Measurements from ENCODE around the gene IL6ST.
"Not testable (repeated sequence)": the region's sequence is repeated elsewhere in the genome, so short reads cannot be mapped to it uniquely, and the experiment has no call there.

Gene IL6ST

DNA sequence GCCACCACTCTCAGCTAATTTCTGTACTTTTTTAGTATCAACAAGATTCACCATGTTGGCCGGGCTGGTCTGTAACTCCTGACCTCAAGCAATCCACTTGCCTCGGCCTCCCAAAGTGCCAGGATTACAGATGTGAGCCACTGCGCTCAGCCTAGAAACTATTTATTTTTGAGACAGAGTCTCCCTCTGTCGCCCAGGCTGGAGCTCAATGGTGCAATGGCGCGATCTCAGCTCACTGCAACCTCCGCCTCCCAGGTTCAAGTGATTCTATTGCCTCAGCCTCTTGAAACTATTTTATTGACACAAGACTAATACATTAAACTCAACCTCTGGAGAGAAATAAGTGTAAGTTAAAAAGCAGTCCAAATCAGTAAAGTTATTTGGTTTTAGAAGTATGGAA is 34.0 kb downstream of the IL6ST start:
- no peak for DNase-seq

GRCh38 chr5:55959208-55959607 is 35.6 kb downstream of the IL6ST start:
- DNase-seq, result no peak

GRCh38 chr5:55941154-55941553 is 53.6 kb downstream of the IL6ST start:
- not testable (repeated sequence) for DNase-seq

DNA sequence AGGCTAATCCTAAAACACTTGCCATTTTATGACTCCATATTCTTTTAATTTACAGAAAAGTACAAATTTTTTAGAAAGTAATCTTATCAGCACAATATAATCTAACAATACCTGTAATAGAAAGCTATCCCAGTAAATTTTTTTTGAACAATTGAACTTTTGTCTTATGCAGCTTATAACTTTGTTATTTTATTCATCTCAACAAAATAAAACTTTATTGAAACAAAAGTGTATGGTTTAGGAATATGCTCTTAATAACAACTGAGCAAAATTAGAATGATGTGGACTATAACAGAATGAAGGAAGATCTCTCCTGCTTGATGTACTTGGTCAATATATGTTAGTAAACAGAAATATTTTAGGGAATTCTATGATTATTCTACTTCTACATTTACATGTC is 57.2 kb downstream of the IL6ST start:
- DNase-seq, result not testable (repeated sequence)

GRCh38 chr5:55936100-55936693 is 58.6 kb downstream of the IL6ST start:
- peak in 1 of 2 experiments; percentile 58 for DNase-seq

GRCh38 chr5:55935371-55935770 is 59.4 kb downstream of the IL6ST start:
- DNase-seq, result no peak

DNA sequence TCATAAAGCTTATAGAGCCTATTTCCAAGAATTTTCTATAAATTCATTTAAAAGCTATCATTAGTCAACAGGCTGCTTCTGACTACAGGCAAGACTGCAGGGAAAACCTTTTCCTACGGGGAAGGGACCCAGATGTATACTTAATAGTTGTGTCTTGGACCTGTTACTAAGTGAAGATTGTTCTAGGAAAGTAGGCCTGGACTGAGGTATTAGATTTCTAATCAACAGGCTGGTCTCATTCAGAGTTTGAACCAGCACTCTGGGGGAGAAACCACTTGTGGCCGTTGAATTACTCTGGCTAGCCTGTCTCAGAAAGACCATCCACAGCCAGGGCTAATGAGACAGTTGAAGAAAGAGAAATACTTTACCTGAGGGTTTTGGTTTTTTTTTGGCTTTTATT is 60.0 kb downstream of the IL6ST start:
- no peak for DNase-seq

GRCh38 chr5:55934115-55934613 is 60.6 kb downstream of the IL6ST start:
- no peak for DNase-seq

DNA sequence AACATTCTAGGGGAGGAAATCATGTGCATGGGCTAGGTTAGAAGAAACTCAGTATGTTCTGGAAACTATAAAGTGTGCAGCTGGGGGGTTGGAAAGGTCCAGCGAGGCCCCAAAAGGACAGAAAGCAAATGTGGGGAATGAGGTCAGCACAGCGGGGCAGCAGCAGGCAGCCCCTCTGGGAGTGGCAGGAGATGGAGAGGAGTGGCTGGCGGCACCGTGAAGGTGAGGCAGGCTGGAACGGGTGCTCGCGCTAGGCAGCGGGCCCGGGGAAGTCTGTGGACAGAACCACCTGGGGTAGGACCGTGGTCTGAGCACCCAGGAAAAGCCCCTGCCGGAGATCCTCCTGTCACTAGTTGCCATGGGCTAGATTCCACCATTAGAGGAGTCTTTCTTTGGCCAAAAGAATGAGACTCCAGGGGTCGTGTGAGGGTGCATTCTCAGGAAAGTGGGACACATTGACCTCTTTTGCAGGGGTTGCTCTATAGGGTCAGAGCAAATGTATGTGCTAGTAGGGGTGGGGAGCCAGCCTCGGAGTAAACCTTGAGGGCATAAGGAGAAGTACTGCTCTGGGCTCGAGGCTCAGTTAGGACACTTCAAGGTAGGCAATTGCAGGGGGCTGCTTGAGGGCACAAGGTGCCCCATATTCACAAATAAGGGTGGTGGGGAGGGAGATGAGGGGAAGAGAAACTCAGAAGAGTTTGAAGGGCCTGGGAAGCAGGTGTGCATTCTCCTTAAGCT is 61.2 kb downstream of the IL6ST start:
- DNase-seq, result no peak

- DNase-seq, result no peak
Observed at GRCh38 chr5:55932700-55933099, 62.1 kb downstream of the IL6ST start.

DNA sequence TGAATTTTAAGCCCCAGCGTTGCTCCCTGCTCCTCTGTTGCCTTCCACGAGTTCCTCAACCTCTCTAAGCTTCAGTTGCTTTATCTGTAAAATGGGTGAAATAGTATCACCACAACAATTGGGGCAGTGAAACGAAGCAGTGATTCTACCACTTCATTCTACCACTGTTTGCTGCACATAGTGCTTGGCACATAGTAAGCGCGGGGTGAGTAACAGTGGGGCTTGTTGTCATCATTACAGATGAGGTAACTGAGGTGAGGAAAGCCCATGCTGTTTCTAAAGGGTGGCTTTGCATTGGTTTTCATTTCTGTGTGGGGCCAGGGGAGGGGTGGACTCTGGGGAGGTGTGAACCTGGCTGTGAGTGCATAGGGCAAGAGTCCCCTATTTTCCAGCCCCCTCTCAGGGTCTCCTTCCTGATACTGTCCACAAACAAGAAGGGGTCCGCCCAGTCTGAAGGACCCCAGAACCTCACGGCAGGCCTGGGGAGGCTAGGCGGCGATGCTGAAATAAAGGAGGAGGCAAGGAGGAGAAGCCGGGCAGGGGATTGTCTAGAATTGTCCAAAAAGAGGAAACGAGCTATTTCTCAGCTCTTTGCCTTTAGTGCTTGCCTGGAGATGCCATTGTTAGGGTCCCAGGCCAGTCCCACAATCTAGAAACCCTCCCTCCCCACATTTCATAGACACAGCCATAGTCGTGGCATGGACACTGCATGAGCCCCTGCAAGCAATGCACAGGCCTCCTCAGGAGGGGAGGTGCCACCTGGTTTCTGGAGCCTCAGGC is 65.6 kb downstream of the IL6ST start:
- no peak for DNase-seq

DNA sequence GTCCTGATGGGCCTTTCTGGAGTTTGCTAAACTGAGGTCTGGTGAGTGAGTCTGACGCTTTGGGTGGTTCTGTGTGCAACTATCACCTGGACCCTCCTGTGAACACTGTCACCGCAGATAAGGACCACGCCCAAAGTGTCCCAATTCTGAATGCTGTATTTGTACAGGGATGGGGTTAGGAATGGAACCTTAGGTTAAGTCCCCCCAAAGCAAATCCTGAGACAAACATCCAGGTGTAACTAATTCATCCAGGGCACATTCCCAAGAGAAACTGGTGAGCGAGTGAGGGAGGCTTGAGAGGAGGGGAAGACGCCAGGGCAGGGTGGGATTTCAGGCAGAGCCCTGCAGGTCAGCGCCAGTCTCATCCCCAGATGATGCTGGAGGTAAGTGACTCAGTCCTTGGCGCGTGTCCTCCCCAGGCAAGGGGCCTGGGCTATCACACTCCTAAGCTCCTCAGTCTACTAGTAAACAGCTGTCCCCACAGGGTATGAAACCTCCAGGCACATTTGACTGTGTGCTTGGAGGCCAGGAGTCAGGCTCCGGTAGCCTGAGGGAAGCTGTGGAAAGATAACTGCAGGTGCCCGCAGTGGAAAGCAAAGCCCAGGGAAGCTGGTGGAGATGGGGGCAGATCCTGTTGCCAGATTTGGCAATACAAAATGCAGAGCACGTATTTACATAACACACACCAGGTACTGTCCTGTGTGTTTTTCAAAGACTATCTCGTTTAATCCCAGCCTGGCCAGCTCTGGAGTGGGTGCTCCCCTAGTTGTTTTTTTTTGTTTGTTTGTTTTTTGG is 66.7 kb downstream of the IL6ST start:
- DNase-seq, result no peak

GRCh38 chr5:55926476-55926875 is 68.3 kb downstream of the IL6ST start:
- DNase-seq, result no peak

GRCh38 chr5:55925712-55926111 is 69.1 kb downstream of the IL6ST start:
- no peak for DNase-seq

- no peak for DNase-seq
Observed at GRCh38 chr5:55925181-55925580, 69.6 kb downstream of the IL6ST start.

GRCh38 chr5:55924744-55925143 is 70.0 kb downstream of the IL6ST start:
- no peak for DNase-seq

DNA sequence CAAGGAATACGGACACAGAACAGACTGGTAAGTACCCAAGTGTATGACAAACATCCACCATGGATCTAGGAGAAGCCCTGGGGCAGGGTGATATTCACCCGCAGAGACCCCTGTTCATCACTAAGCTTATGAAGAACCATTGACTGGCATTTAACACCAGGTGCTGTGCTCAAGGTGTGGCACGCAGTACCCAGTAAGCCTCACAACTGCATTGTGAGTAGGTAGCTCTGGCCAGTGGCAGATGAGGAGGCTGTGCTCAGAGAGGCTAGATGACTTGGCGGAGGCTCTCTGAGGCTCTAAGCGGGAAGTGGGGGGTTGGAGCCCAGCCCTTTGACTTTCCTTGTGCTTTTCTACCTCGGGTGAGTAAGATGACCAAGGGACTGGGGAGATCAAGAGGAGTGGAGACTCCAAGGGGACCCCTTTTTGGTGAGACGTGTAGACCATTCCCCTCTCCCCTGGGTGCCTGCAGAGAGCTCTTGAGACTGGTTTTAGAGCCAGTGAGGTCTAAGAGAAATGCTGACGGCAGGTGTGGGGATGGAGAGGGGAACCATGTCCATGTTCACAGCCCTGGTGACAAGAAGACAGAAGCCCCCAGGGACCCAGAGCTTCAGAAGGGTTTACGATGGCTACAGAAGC is 70.8 kb downstream of the IL6ST start:
- DNase-seq, result no peak

GRCh38 chr5:55923177-55923771 is 71.5 kb downstream of the IL6ST start:
- no peak for DNase-seq

- no peak for DNase-seq
Observed at GRCh38 chr5:55921617-55922016, 73.1 kb downstream of the IL6ST start.

- no peak for DNase-seq
Observed at GRCh38 chr5:55920784-55921183, 74.0 kb downstream of the IL6ST start.

GRCh38 chr5:55919625-55920024 is 75.1 kb downstream of the IL6ST start:
- DNase-seq, result no peak

All from NCI-H526 (cell line).